Ovary (tissue), 9 donors: ENCODE results near the gene PHF11. TPM values are rescaled to one million over a fixed set of nuclear protein-coding genes. Genes with fewer than 3 reads are reported as not detected.

ENCODE experiments used
- DNase-seq, 5 donors: peaks; one replicate each; pipeline ENCODE4 v3.0.0-alpha.2; 2019 to 2020
- H3K27ac ChIP-seq, 2 donors: fragments of 200-600 bp; one replicate each; pipeline versions ENCODE4 v1.5.1 to v1.8.0; 2019 to 2022
- H3K27me3 ChIP-seq: fragments of 200-600 bp; one replicate; pipeline ENCODE4 v1.8.0; 2022
- H3K36me3 ChIP-seq: fragments of 200-600 bp; sonication (generic); one replicate; pipeline ENCODE4 v1.5.1; 2019
- H3K4me1 ChIP-seq: one replicate; pipeline ENCODE4 v1.8.1; 2013; ENCODE audit warnings: mild to moderate bottlenecking, moderate library complexity; ENCODE audit not compliant: insufficient read depth
- H3K4me3 ChIP-seq: fragments of 200-600 bp; sonication (generic); one replicate; pipeline ENCODE4 v1.5.1; 2017
- H3K9me3 ChIP-seq, 2 donors: fragments of 200-600 bp in 1 of 2; sonication (generic) in 1 of 2; one replicate each; pipeline versions ENCODE4 v1.5.1 to v1.8.1; 2013 to 2019; ENCODE audit warnings: mild to moderate bottlenecking in 1 of 2, moderate library complexity in 1 of 2
- EP300 ChIP-seq: sonication (generic); formaldehyde crosslinking; IDR thresholded peaks from one replicate; pipeline ENCODE4 v1.6.1; 2017; ENCODE audit warnings: antibody characterized with exemption
- POLR2A ChIP-seq: fragments of 450-650 bp; IDR thresholded peaks from one replicate; pipeline ENCODE4 v1.6.1; 2017; ENCODE audit warnings: antibody characterized with exemption, mild to moderate bottlenecking, moderate library complexity
- WGBS, 3 donors: extraction: QIAGEN DNeasy Blood & Tissue Kit in 1 of 3; methylation state at CpG; one replicate each; pipeline versions ENCODE4 v1.1.5 to v1.1.7; 2013 to 2017; 5-methylcytosine and 5-hydroxymethylcytosine counted together
- intact Hi-C, 4 donors: fragments of 100-400 bp; cut with DNase I; formaldehyde crosslinking; loops; one replicate each; pipeline versions ENCODE4 v1.11.0 to v1.15.1; 2022 to 2023
- polyA plus RNA-seq, 2 donors: library from polyadenylated mRNA; stranded (reverse); fragments of 200-250 nt in 1 of 2; fragments of 350-450 nt in 1 of 2; fragmentation: Illumina TruSeq in 1 of 2; extraction: RNeasy Lipid Tissue Mini Kit (QIAGEN cat#74804) in 1 of 2; gene quantifications; one replicate each; pipeline ENCODE4 v1.2.3, GENCODE V29; 2013 to 2014
- total RNA-seq, 7 donors: library from RNA; depleted of rRNA in 2 of 7; stranded (reverse); fragments of >200 nt in 2 of 7; fragmentation: NEBNext Ultra II Directional in 3 of 7; extraction: Animal tissue kit (Norgen Biotek cat#: 25700) in 3 of 7; gene quantifications; one replicate each; pipeline versions ENCODE4 v1.1.0 to v1.2.4, GENCODE V29; 2016 to 2023
- TF ChIP-seq, protein P1 (sequence below), 3 donors: fragments of 450-650 bp in 2 of 3; fragments of 200-600 bp in 1 of 3; IDR thresholded peaks; one replicate each; pipeline versions ENCODE4 v1.5.1 to v1.8.0; 2016 to 2022; ENCODE audit warnings: antibody characterized with exemption in 3 of 3, mild to moderate bottlenecking in 1 of 3
- donor health status: DM: no; HTN: no; CAD: no; lungs with moderate emphysema.
- donor health status: DM: no; HTN: no; CAD: no.
- donor health status: Bipolar disorder and iron deficiency.
- donor health status: DM: yes; HTN: yes; CAD: no.
- donor health status: DM: no; HTN: no; CAD: no.
- donor health status: DM: yes; HTN: yes; CAD: no.

The PHF11 gene
- total and polyA plus RNA-seq, 9 donors = 25.5 to 57.0 (median 34.0) TPM

DNA sequence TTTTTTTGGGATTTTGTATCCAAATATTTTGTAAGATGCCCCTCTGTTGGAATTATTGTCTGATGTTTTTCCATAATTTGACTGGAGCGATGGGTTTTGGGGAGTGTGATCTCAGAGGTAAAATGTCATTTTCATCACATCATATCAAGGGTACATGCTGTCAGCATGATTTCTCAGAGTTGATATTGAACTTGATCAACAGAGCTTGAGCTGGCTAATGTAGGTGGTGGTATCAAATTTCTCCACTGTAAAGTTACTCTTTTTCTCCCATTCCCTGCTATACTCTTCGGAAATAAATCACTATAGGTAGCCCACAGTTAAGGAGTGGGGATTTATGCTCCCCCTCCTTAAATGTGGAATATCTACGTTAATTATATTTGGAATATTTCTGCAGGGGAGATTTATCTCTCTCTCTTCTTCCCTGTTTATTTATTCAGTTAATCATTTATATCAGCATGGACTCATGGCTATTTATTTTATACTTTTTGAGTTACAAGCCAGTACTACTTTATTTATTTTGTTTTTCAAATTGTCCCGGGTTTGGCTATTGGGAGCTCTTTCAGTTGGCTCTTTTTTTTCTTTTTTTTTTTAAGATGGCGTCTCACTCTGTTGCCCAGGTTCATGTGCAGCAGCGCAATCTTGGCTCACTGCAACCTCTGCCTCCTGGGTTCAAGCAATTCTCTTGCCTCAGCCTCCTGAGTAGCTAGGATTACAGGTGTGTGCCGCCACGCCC, 42.9 kb upstream of the PHF11 start:
- Histone ChIP-seq H3K27ac (no peak overlapping the region), H3K9me3 (no peaks in the 10 kb centered on the region), H3K4me3 (no peak overlapping the region), H3K27me3 (no peaks in the 10 kb centered on the region), H3K4me1 (peaks cover 3% of the 10 kb centered on the region), H3K36me3 (no peaks in the 10 kb centered on the region)
- DNase-seq = no peak
- intact Hi-C loops = no loop called here
- WGBS, 3 donors = 92 to 95% (median 95%) methylated on average over 8 of the region's 8 CpGs
- no peak for TF ChIP-seq POLR2A
- TF ChIP-seq EP300 = no peak
- TF ChIP-seq, protein P1, sequence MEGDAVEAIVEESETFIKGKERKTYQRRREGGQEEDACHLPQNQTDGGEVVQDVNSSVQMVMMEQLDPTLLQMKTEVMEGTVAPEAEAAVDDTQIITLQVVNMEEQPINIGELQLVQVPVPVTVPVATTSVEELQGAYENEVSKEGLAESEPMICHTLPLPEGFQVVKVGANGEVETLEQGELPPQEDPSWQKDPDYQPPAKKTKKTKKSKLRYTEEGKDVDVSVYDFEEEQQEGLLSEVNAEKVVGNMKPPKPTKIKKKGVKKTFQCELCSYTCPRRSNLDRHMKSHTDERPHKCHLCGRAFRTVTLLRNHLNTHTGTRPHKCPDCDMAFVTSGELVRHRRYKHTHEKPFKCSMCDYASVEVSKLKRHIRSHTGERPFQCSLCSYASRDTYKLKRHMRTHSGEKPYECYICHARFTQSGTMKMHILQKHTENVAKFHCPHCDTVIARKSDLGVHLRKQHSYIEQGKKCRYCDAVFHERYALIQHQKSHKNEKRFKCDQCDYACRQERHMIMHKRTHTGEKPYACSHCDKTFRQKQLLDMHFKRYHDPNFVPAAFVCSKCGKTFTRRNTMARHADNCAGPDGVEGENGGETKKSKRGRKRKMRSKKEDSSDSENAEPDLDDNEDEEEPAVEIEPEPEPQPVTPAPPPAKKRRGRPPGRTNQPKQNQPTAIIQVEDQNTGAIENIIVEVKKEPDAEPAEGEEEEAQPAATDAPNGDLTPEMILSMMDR (IDR thresholded peaks at IDR 0.05) = no peak

DNA sequence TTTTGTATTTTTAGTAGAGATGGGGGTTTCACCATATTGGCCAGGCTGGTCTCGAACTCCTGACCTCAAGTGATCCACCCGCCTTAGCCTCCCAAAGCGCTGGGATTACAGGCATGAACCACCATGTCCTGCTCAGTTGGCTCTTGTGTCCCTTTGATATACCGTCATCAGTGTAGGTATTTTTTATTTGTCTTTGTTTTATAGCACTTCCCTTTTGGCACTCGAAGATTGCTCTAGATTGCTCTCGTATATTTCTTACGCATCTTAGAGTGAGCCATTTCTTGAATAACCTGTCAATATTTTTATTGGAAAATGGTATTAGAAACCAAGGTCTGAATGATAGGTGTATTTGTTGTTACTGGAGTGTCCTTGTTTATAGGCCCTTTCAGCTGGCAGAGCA, 42.3 kb upstream of the PHF11 start:
- intact Hi-C loops = no loop called here
- TF ChIP-seq POLR2A = no peak
- TF ChIP-seq EP300 = no peak
- TF ChIP-seq, protein P1 (IDR thresholded peaks at IDR 0.05) = no peak
- WGBS, 3 donors = 93 to 98% (median 98%) methylated on average over 7 of the region's 7 CpGs
- H3K27me3 ChIP-seq = no peaks in the 10 kb centered on the region
- H3K36me3 ChIP-seq = no peaks in the 10 kb centered on the region
- no peaks in the 10 kb centered on the region for H3K9me3 ChIP-seq
- peaks cover 3% of the 10 kb centered on the region for H3K4me1 ChIP-seq
- H3K4me3 ChIP-seq = no peak overlapping the region
- no peak for DNase-seq
- H3K27ac ChIP-seq = no peak overlapping the region

DNA sequence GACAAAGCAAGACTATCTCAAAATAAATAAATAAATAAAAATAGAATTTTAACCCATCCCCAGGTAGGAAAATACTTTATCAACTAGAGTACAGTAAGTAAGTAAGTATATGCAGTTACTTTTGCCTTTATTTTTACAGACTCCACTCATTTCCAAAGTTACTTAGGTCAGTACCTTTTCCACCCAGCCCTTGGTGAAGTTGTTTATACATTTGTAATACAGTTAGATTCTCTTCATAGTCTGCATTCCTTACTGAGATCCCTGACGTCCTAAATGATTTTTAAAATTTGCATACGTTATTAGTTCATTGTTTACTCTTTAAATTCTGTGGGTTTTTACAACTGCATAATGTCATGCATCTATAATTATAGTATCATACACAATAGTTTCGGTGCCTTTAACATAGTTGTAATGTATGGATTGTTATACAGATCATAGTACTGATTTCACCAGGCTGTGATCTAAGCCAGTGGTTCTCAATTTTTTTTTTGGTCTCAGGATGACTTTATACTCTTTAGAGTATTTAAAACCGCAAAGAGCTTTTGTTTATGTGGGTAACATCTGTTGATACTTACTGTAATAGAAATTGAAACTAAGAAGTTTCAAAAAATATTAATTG, 41.3 kb upstream of the PHF11 start:
- Histone ChIP-seq H3K27me3 (no peaks in the 10 kb centered on the region), H3K4me1 (peaks cover 3% of the 10 kb centered on the region), H3K4me3 (no peak overlapping the region), H3K27ac (no peak overlapping the region), H3K9me3 (no peaks in the 10 kb centered on the region), H3K36me3 (no peaks in the 10 kb centered on the region)
- intact Hi-C loops = no loop called here
- no peak for DNase-seq
- 13 to 28% (median 16%) methylated on average over 4 of the region's 4 CpGs for WGBS, 3 donors
- TF ChIP-seq, protein P1 (IDR thresholded peaks at IDR 0.05) = no peak
- TF ChIP-seq POLR2A (no peak), EP300 (no peak)

DNA sequence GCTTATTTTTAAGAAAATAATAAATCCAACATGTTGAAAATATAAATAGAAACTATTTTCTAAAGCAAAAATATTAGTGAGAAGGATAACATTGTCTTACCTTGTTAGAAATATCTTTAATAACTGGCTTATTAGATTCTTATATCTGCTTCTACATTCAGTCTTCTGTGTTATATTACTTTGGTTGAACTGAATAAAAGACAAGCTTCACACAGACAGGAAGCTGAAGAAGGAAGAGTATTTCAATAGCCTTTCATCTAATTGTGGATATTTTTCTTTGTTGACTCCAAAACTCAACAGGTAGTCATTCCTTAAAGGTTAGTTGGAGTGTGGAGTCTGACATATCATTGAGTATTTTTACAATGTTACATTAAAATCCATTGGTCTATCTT, 40.8 kb upstream of the PHF11 start:
- Histone ChIP-seq H3K36me3 (no peaks in the 10 kb centered on the region), H3K27me3 (no peaks in the 10 kb centered on the region), H3K4me1 (peaks cover 3% of the 10 kb centered on the region), H3K27ac (no peak overlapping the region), H3K4me3 (no peak overlapping the region), H3K9me3 (no peaks in the 10 kb centered on the region)
- intact Hi-C loops = no loop called here
- TF ChIP-seq, protein P1 (IDR thresholded peaks at IDR 0.05) = no peak
- TF ChIP-seq POLR2A = no peak
- no peak for TF ChIP-seq EP300
- no peak for DNase-seq
